NCI-H345 treated with DMSO at 0.1 percent for 48 hours (cell line): Measurements from ENCODE around the gene SDHB.

ENCODE experiments used
- DNase-seq: peaks from one replicate; lab custom pipeline; 2025; ENCODE audit not compliant: unreplicated experiment; lab: John Stamatoyannopoulos, UW

Gene SDHB

GRCh38 chr1:16970132-16970910, 83.5 kb downstream of the SDHB start:
- DNase-seq: no peak

GRCh38 chr1:16969651-16970050, 84.2 kb downstream of the SDHB start:
- no peak for DNase-seq

- no peak for DNase-seq
These were observed 84.7 kb downstream of the SDHB start for GRCh38 chr1:16969057-16969611.
